Measurements from ENCODE around the gene PPP3CA.
A peak's percentile ranks its signal among the peaks of the same experiment; 100 is the strongest.

The PPP3CA gene

GRCh38 chr4:101347267-101347556 lies at the start of gene PPP3CA:
PPP3CA (minus strand) TSS chr4:101347526.
- no peak for DNase-seq

GRCh38 chr4:101393256-101393655 lies 45.9 kb upstream of the PPP3CA start:
- DNase-seq, result no peak

- DNase-seq, result no peak
These were observed 23.4 kb upstream of the PPP3CA start for GRCh38 chr4:101370663-101371210.

GRCh38 chr4:101367201-101367600 lies 19.9 kb upstream of the PPP3CA start:
- no peak for DNase-seq

- DNase-seq, result no peak
These were observed 19.0 kb upstream of the PPP3CA start for GRCh38 chr4:101366331-101366730.

- DNase-seq, result no peak
These were observed 10.4 kb upstream of the PPP3CA start for GRCh38 chr4:101357751-101358150.

GRCh38 chr4:101356928-101357327 lies 9.6 kb upstream of the PPP3CA start:
- no peak for DNase-seq

GRCh38 chr4:101355767-101356702 lies 8.7 kb upstream of the PPP3CA start:
- no peak for DNase-seq

- no peak for DNase-seq
These were observed 7.9 kb upstream of the PPP3CA start for GRCh38 chr4:101355246-101355645.

GRCh38 chr4:101349801-101350064 lies 2.4 kb upstream of the PPP3CA start:
- DNase-seq, result no peak

GRCh38 chr4:101348995-101349800 lies 1.9 kb upstream of the PPP3CA start:
- no peak for DNase-seq

GRCh38 chr4:101348367-101348827 lies 1.1 kb upstream of the PPP3CA start:
- DNase-seq, result no peak

- DNase-seq, result peak; percentile 99
These were observed 436 bp upstream of the PPP3CA start for GRCh38 chr4:101347557-101348366.

- DNase-seq, result peak; percentile 51
These were observed 717 bp downstream of the PPP3CA start for GRCh38 chr4:101346351-101347266.

GRCh38 chr4:101345596-101346350 lies 1.6 kb downstream of the PPP3CA start:
- DNase-seq, result peak; percentile 50

GRCh38 chr4:101345271-101345595 lies 2.1 kb downstream of the PPP3CA start:
- peak; percentile 14 for DNase-seq

- no peak for DNase-seq
These were observed 8.0 kb downstream of the PPP3CA start for GRCh38 chr4:101339332-101339731.

GRCh38 chr4:101337688-101338087 lies 9.6 kb downstream of the PPP3CA start:
- no peak for DNase-seq

GRCh38 chr4:101334963-101335572 lies 12.3 kb downstream of the PPP3CA start:
- no peak for DNase-seq

- DNase-seq, result no peak
These were observed 14.9 kb downstream of the PPP3CA start for GRCh38 chr4:101332424-101332823.

GRCh38 chr4:101331017-101331416 lies 16.3 kb downstream of the PPP3CA start:
- DNase-seq, result no peak
